Suppressor macrophage treated with lipopolysaccharide for 4 hours (primary cell): ENCODE results near the gene ATP1B3.
"Not testable (repeated sequence)": the region's sequence is repeated elsewhere in the genome, so short reads cannot be mapped to it uniquely, and the experiment has no call there.

ENCODE experiments used
- DNase-seq: peaks from one replicate; pipeline ENCODE4 v3.0.0-alpha.2; 2020

Gene ATP1B3

GRCh38 chr3:141909408-141909807 lies 33.0 kb downstream of the ATP1B3 start:
- no peak for DNase-seq

DNA sequence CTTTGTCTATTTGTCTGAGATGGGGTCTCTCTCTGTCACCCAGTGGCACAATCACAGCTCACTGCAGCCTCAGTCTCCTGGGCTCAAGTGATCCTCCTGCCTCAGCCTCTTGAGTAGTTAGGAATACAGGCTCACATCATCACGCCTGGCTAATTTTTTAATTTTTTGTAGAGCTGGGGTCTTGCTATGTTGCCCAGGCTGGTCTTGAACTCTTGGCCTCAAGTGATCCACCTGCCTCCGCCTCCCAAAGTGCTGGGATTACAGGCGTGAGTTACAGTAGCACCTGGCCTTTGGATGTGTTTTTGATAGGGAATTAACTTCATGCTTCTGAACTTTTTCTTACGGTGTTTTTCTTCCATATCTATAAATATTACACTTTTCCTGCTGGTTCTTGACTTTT lies 33.5 kb downstream of the ATP1B3 start:
- not testable (repeated sequence) for DNase-seq

DNA sequence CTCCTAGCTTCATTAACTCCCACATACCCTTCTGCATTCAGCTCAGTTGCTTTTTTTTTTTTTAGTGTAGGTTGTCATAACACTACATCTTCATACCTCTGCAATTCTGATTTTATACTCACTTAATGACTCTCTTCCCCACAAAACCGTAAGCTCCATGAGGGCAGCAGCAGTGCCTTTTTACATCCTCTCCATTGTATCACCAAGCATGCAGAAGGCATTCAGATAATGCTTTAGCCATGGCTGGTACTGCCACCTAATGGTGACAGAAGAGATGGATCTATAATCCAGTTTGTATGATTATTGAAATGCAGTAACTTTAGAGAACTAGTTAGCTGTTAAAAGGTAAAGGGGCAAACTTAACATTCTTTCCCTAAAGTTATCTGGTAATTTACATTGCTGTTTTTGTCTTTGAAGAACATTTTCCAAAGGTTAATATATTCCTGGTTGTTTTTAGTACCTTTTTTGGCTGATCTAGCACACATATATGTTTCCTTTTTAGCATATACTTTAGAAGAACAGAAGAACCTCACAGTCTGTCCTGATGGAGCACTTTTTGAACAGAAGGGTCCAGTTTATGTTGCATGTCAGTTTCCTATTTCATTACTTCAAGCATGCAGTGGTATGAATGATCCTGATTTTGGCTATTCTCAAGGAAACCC lies 36.8 kb downstream of the ATP1B3 start:
- DNase-seq, result peak; percentile 79

GRCh38 chr3:141914311-141914710 lies 37.9 kb downstream of the ATP1B3 start:
- no peak for DNase-seq

- DNase-seq, result no peak
Observed at GRCh38 chr3:141915016-141915415, 38.6 kb downstream of the ATP1B3 start.

- DNase-seq, result no peak
Observed at GRCh38 chr3:141915766-141916165, 39.3 kb downstream of the ATP1B3 start.

DNA sequence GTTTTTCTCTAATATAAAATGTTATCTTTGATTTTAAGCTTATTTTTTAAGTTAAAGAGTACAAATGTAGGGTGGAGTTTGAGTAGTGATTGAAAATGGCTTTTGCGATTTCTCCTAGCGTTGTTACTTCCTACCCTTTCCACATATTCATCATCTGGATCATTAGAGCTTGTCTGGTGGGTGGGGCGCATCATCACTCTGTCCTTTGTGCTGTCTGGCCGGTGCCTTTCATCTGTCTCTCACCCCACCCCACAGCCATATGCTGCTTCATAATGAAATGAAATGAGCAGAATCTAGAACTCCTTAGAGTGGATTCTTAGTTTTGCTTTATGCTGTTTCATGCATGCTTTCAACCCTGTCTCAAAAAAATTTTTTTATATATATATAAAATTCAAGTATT lies 44.3 kb downstream of the ATP1B3 start:
- no peak for DNase-seq

DNA sequence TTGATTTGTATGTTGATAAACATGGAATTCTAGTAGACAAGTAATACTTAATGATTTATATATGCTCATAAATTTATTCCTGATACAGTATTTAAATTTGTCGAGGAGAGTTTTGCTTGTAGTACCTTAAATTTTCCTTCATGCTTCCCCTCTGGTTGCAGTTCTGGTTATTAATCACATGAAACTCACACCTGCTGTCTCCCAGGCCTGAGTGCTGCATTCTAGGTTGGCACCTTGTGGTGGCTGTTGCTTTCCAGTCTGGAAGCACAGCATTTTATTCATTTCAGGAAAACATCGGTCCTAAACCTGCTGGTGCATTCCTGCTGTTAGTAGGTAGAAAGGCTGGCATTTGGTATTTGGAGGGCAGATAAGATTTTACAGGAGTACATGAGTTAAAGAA lies 44.9 kb downstream of the ATP1B3 start:
- DNase-seq, result no peak

GRCh38 chr3:141925677-141926076 lies 49.2 kb downstream of the ATP1B3 start:
- not testable (repeated sequence) for DNase-seq

GRCh38 chr3:141926929-141927328 lies 50.5 kb downstream of the ATP1B3 start:
- no peak for DNase-seq

GRCh38 chr3:141928631-141929270 lies 52.3 kb downstream of the ATP1B3 start:
- DNase-seq, result no peak

DNA sequence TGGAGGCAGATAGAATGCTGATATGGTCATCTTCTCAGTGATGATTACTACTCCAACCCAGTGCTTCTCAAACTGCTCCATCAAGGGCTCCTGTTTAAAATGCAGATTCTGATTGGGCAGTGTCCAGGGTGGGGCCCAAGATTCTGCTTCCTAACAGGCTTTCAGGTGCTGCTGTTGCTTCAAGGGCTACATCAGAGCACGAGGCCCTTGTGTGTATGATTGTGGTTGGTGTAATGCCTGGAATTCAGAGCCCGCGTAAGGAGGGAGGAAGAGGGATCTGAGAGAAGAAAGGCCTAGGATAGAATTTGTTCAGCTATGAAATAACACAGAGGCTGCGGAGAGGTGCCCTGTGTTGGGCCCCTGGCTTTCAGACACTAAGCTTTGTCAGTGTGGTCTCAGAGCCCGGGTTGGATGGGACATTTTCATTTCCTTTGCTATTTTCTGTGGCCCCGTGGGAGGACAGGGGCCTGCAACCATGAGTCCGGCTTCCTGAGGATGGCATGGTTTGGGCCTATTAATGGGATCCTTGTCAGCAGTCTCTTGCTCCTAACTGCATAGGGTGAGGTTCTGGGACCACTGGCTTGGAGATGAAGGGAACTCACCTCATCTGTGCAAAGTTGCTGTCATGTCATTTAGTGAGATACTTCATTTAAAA lies 53.0 kb downstream of the ATP1B3 start:
- no peak for DNase-seq

- no peak for DNase-seq
Observed at GRCh38 chr3:141930801-141931200, 54.4 kb downstream of the ATP1B3 start.

- no peak for DNase-seq
Observed at GRCh38 chr3:141933421-141934300, 57.2 kb downstream of the ATP1B3 start.

DNA sequence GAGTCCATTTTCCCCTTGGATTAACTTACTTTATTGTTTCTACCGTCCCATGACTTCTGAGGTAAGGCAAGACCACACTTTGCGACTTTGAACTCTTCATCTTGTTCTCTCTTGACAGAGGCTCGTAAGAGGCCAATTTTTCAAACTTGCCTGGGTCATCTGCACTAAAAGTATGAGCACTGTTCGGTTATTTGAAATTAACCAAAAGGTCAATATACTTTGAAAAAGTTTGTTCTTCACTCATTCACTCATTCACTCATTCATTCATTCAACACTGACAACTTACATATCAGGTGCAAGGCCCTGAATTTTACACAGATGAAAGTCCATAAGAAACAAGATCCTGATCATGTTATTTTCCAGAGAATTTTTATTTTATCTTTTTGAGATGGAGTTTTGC lies 57.9 kb downstream of the ATP1B3 start:
- DNase-seq, result no peak

DNA sequence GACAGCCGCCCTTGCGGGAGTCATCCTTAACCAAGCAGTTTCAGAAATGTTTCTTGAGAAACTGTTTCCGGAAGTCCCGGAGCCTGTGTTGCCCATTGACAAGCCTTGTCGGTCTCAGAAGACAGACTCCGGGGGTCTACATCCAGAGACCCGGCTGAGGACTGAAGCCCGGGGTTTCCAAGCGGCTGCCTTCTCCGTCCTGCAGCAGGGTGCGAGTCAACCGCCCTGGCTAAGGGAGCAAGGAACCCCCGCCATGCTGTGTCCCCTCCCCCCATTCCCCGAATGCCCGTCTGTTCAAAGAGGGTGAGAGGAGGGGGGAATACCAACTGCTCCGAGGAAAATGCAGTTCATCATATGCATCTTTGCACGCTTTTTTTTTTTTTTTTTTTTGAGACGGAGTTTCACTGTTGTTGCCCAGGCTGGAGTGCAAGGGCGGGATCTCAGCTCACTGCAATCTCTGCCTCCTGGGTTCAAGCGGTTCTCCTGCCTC lies 61.6 kb downstream of the ATP1B3 start:
- no peak for DNase-seq

DNA sequence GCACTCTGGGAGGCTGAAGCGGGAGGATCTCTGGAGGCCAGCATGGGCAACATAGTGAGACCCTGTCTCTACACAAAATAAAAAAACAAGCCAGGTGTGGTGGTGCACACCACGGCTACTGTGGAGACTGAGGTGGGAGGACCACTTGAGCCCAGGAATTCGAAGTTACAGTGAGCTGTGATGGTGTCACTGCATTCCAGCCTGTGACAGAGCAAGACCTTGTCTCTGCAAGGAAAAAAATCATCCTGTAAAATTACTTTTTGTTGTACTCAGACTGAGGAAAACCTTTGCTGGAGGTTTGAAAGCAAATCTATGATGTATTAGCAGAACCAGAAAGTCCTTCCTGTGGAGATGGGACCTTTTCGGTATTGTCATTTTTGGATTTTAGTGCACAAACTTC lies 63.3 kb downstream of the ATP1B3 start:
- no peak for DNase-seq

- peak; percentile 41 for DNase-seq
Observed at GRCh38 chr3:141940194-141940776, 63.8 kb downstream of the ATP1B3 start.

GRCh38 chr3:141941093-141941492 lies 64.7 kb downstream of the ATP1B3 start:
- DNase-seq, result peak; percentile 28

- no peak for DNase-seq
Observed at GRCh38 chr3:141942006-141942405, 65.6 kb downstream of the ATP1B3 start.

DNA sequence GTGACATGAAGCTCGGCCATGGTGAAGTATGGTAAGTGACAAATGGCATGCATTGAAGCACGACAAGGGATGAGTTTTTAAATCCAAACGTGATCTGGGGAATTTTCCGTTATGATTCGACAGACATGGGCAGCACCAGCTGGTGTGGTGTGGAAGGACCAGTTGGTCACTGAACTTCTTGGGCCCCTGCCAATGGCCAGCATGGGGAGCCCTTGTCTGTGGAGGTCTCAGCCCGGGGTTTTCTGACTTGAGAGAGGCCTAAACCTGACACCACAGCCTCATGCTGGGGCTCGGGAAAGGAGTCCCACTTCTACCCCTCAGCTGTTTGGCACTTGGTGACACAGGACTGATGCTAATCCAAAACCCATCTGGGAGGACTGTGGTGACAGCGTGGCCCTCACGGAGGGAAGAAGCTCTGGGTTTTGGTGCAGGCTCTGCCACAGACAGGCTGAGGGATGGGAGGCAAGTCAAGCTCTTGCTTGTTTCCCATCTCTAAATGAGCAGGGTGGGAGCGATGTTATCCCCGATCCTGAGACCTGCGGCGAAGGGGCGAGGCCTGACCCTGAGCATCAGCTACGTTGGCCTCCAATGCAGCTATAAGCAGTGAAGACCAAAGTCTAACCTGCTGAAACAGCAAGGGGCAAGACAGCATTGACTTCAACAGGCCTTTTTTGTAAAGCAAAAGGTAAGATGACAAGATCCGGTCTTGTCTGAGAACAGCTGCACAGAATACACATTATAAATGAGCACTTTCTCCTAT lies 69.5 kb downstream of the ATP1B3 start:
- no peak for DNase-seq

DNA sequence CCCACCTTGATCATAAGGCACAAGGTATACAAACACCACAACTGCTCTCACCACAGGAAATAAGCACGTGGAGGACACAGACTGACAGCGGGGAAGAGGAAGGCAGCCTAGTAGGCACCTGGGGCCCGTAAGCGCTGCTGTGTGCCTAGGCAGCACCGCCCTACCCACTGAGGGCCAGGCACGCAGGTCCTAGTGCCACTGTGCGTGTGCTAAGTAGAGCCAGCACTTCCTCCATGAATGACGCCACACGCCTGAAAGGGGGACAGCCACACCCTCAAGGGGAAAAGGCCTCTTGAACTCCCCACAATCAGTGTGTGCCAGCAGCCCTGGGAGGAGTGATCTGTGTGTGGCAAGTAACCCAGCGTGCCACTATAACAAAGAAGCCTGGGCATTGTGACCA lies 73.0 kb downstream of the ATP1B3 start:
- DNase-seq, result no peak
